ENCODE results near the gene OR7G1.
"Not testable (repeated sequence)": the region's sequence is repeated elsewhere in the genome, so short reads cannot be mapped to it uniquely, and the experiment has no call there.

The OR7G1 gene

GRCh38 chr19:9076901-9077300 is 38.7 kb downstream of the OR7G1 start:
- no peak for DNase-seq

DNA sequence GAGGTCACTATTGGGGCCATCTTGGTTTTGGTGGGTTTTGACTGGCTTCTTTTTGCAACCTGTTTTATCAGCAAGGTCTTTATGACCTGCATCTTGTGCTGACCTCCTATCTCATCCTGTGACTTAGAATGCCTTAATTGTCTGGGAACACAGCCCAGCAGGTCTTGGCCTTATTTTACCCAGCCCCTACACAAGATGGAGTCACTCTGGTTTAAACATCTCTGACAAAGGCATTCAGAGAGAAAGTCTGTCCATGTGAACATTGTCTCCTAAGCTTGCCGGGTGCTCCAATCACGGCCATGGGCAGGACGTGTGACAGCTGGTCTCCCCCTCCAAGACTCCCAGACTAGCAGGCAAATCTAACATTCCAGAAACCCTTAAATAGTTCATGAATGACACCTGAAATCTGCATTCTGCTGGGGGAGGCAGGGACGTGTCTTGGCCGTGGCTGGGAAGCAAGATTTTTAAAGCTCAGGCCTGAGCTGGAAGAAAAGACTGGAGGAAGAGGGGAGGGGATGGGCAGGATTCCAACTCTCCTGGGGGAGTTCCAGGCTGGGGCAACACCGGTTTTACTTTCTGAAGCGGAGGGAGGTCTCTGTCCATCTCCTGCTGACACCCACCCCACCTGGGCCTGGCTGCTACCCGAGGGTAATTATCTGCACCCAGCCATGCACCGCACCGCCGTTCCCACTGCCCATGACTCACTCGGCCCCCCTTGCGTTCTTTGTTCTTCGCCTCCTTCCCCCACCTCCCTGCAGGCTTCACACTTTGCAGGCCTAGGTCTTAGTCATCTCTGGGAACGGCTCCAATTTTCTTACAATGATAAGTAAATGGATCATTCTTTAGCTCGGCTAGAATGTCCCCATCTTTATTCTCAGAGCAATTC is 40.3 kb downstream of the OR7G1 start:
- peak; percentile 93 for DNase-seq

GRCh38 chr19:9073806-9074205 is 41.8 kb downstream of the OR7G1 start:
- no peak for DNase-seq

DNA sequence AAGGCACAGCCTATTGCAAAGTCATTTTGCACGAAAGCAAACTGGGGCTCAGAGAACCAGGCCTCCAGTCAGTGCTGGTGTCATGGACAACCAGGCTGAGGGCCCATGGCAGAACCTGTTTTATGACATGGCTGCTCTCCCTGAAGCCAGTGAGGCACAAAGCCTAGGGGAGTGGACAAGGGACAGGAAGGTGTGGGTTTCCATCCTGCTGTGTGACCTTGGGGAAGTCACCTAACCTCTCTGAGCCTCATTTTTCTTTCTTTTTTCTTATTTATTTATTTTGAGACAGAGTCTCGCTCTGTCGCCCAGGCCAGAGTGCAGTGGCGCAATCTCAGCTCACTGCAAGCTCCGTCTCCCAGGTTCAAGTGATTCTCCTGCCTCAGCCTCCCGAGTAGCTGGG is 43.8 kb downstream of the OR7G1 start:
- DNase-seq: not testable (repeated sequence)

DNA sequence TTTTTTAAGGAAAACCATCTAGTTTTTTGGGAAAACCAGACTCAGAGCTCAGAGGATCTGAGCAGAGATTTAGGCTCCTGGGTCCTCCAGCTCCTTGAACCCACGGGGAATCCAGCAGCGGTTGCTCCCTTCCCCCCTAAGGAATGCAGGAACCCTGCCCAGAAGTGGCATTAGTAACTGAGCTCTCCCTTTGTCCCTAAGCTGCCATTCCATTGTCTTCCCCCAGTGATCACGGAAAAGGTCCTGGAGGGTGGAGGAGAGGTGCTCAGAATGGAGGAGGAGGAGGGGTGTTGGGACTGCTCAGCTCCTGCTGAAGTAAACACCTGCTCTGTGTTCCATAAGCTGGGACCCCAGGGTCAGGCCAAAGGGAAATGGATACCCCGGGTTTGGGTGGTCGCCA is 45.5 kb downstream of the OR7G1 start:
- no peak for DNase-seq

DNA sequence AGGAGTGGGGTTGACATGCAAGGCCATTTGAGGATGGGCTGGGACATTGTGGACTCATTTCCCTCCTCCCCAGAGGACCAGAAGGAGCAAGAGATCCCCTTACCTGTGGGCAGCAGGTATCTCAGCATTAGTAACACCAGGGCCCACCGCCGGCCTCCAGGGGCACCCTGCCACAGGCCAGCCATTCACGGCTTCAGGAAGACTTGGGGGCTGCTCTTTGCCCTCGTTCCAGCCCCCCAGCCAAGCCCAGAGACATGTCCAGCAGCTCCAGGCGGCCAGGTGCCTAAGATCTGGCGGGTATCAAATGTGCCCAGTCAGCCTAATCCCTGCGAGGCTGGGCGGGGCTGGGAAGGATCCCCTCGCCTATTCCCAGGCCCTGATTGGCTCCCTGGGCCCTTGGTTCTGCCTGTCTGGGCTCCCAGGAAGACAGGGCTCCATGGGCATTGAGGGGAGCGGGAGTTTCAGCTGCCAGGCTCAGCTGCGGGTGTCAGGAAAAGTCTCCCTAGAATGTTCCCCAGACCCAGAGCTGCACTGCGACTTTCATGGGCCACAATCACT is 50.0 kb downstream of the OR7G1 start:
- no peak for DNase-seq
